ENCODE data around the gene DGKA. TPM values are rescaled to one million over a fixed set of nuclear protein-coding genes. Genes with fewer than 3 reads are reported as not detected.

DGKA gene
- total RNA-seq (1,000 to 10,000 TPM; 1,301 to 1,410 TPM), polyA plus RNA-seq (100 to 1,000 TPM; 195 to 493 TPM)

- Mint-ChIP-seq H3K27me3 (no peaks in the 10 kb centered on the region), H3K4me1 (peaks cover 37 to 90% (median 51%) of the 10 kb centered on the region in 4 donors)
Measured at GRCh38 chr12:55930771-55931316, at the start of gene DGKA. DGKA (plus strand) TSS chr12:55931162; CDS start chr12:55936504, 5,342 bp downstream.

GRCh38 chr12:55885113-55885512, 45.8 kb upstream of the DGKA start:
- Mint-ChIP-seq H3K4me3 (peak overlapping the region in 1 of 8 donors; percentile 42), H3K27me3 (no peaks in the 10 kb centered on the region), H3K27ac (no peak overlapping the region), H3K4me1 (peaks cover 0 to 6% (median 2%) of the 10 kb centered on the region in 4 donors), H3K36me3 (no peaks in the 10 kb centered on the region), H3K9me3 (peaks cover 0 to 2% (median 0%) of the 10 kb centered on the region in 8 donors)
- H3K36me3 ChIP-seq (ENCODE audit: insufficient read depth, low read length) = no peaks in the 10 kb centered on the region
- H3K4me3 ChIP-seq (ENCODE audit: low read length in 2 of 2) = no peak overlapping the region
- H3K4me1 ChIP-seq (ENCODE audit: insufficient read depth, low read length) = no peaks in the 10 kb centered on the region
- POLR2A ChIA-PET (ENCODE audit: partially characterized antibody) = no interaction called here
- no peaks in the 10 kb centered on the region for H3K9me3 ChIP-seq (ENCODE audit: control insufficient read depth in 1 of 2, low read length in 2 of 2)
- CTCF ChIA-PET (ENCODE audit: partially characterized antibody) = no interaction called here
- no peak for DNase-seq
- H3K27me3 ChIP-seq (ENCODE audit: insufficient read depth, low read length) = no peaks in the 10 kb centered on the region
- intact Hi-C loops (cut with micrococcal nuclease) = no loop called here
- no peak overlapping the region for H3K27ac ChIP-seq (ENCODE audit: low read depth, low read length)

More at GRCh38 chr12:55930771-55931316, at the start of gene DGKA:
- H3K27me3 ChIP-seq (ENCODE audit: insufficient read depth, low read length) = no peaks in the 10 kb centered on the region
- POLR2A ChIA-PET (ENCODE audit: partially characterized antibody) = interaction anchor here (0.5 to 47.8 kb wide), 27 partner anchors 5 to 1823 kb away, joined by 3 to 1214 read pairs (median 5); partner anchors contain the start of genes BLOC1S1, CD63, CNPY2 and DGKA
- peaks cover 64% of the 10 kb centered on the region for H3K4me1 ChIP-seq (ENCODE audit: insufficient read depth, low read length)
- Mint-ChIP-seq H3K9me3 (peaks cover 0 to 6% (median 0%) of the 10 kb centered on the region in 8 donors), H3K4me3 (peak within 1 kb of the TSS; percentile 97 to 100 (median 99)), H3K36me3 (peaks cover 35 to 65% of the 10 kb centered on the region in 2 donors), H3K27ac (peak within 1 kb of the TSS; percentile 92 to 98 (median 96))
- peaks cover 8% of the 10 kb centered on the region for H3K36me3 ChIP-seq (ENCODE audit: insufficient read depth, low read length)
- intact Hi-C loops (cut with micrococcal nuclease) = loop anchor here (1.0 kb wide), 2 partner anchors 9 to 113 kb away; partner anchors contain the start of gene ORMDL2
- peak within 1 kb of the TSS; percentile 88 for H3K27ac ChIP-seq (ENCODE audit: low read depth, low read length)
- H3K4me3 ChIP-seq (ENCODE audit: low read length in 2 of 2) = peak within 1 kb of the TSS; percentile 79 to 87
- H3K9me3 ChIP-seq (ENCODE audit: control insufficient read depth in 1 of 2, low read length in 2 of 2) = no peaks in the 10 kb centered on the region
- DNase-seq = peak; percentile 71 to 82 (median 76)
- CTCF ChIA-PET (ENCODE audit: partially characterized antibody) = interaction anchor here (0.6 to 3.1 kb wide), 12 partner anchors 9 to 193 kb away, joined by 3 to 45 read pairs (median 6); partner anchors contain the start of genes ORMDL2, RAB5B and SARNP

DNA sequence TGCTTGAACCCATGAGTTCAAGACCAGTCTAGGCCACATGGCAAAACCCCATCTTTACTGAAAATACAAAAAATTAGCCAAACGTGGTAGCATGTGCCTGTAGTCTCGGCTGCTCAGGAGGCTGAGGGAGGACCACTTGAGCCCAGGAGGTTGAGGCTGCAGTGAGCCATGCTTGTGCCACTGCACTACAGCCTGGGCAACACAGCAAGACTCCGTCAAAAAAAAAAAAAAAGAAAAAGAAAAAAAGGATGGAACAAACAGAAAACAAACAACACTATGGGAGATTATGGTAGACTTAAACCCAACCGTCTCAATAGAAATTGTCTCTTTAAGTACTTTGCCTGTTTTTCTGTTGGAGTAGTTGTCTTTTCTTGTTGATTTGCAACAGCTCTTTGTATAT, 39.7 kb upstream of the DGKA start:
- ChIA-PET CTCF (ENCODE audit: partially characterized antibody) (no interaction called here), POLR2A (ENCODE audit: partially characterized antibody) (no interaction called here)
- H3K27ac Mint-ChIP-seq = no peak overlapping the region
- H3K27me3 Mint-ChIP-seq = no peaks in the 10 kb centered on the region
- H3K36me3 Mint-ChIP-seq = no peaks in the 10 kb centered on the region
- no peak overlapping the region for H3K4me3 ChIP-seq (ENCODE audit: low read length in 2 of 2)
- no peaks in the 10 kb centered on the region for H3K27me3 ChIP-seq (ENCODE audit: insufficient read depth, low read length)
- DNase-seq = no peak
- H3K4me3 Mint-ChIP-seq = no peak overlapping the region
- H3K9me3 Mint-ChIP-seq = peaks cover 0 to 2% (median 0%) of the 10 kb centered on the region in 8 donors
- no peak overlapping the region for H3K27ac ChIP-seq (ENCODE audit: low read depth, low read length)
- intact Hi-C loops (cut with micrococcal nuclease) = no loop called here
- no peaks in the 10 kb centered on the region for H3K36me3 ChIP-seq (ENCODE audit: insufficient read depth, low read length)
- peaks cover 0 to 1% (median 0%) of the 10 kb centered on the region in 4 donors for H3K4me1 Mint-ChIP-seq
- H3K9me3 ChIP-seq (ENCODE audit: control insufficient read depth in 1 of 2, low read length in 2 of 2) = no peaks in the 10 kb centered on the region
- no peaks in the 10 kb centered on the region for H3K4me1 ChIP-seq (ENCODE audit: insufficient read depth, low read length)

DNA sequence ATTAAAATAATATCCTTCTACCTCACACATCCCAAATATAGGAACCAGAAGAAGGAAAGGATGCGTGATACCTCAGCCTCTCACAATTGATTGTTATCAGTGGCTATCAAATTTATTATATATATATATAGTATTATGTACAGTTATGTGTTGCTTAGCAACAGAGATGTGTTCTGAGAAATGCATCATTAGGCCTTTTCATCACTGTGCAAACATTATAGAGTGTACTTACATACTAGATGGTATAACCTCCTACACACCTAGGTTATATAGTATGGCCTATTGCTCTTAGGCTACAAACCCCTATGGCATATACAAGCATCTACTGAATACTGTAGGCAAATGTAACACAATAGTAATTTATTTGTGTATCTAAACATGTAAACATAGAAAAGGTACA, 37.2 kb upstream of the DGKA start:
- DNase-seq = no peak
- ChIA-PET POLR2A (ENCODE audit: partially characterized antibody) (no interaction called here), CTCF (ENCODE audit: partially characterized antibody) (no interaction called here)
- intact Hi-C loops (cut with micrococcal nuclease) = no loop called here
- Mint-ChIP-seq H3K4me3 (no peak overlapping the region), H3K36me3 (no peaks in the 10 kb centered on the region), H3K27ac (no peak overlapping the region), H3K4me1 (peaks cover under 1 to 2% (median 1%) of the 10 kb centered on the region in 4 donors), H3K9me3 (peaks cover 0 to 2% (median 0%) of the 10 kb centered on the region in 8 donors), H3K27me3 (no peaks in the 10 kb centered on the region)
- H3K27ac ChIP-seq (ENCODE audit: low read depth, low read length) = no peak overlapping the region
- no peak overlapping the region for H3K4me3 ChIP-seq (ENCODE audit: low read length in 2 of 2)
- no peaks in the 10 kb centered on the region for H3K9me3 ChIP-seq (ENCODE audit: control insufficient read depth in 1 of 2, low read length in 2 of 2)
- no peaks in the 10 kb centered on the region for H3K36me3 ChIP-seq (ENCODE audit: insufficient read depth, low read length)
- peaks cover under 1% of the 10 kb centered on the region for H3K4me1 ChIP-seq (ENCODE audit: insufficient read depth, low read length)
- H3K27me3 ChIP-seq (ENCODE audit: insufficient read depth, low read length) = no peaks in the 10 kb centered on the region

- H3K4me3 Mint-ChIP-seq = peak overlapping the region in 1 of 8 donors; percentile 23
- POLR2A ChIA-PET (ENCODE audit: partially characterized antibody) = interaction anchor here (1.2 to 1.5 kb wide), 2 partner anchors 53 to 70 kb away, joined by 3 to 4 read pairs; partner anchors contain the start of gene DNAJC14
- peak overlapping the region; percentile 1 to 88 (median 50) for H3K27ac Mint-ChIP-seq
- DNase-seq = no peak
- CTCF ChIA-PET (ENCODE audit: partially characterized antibody) = interaction anchor here (0.5 kb wide), 1 partner anchor 674 kb away, joined by 3 read pairs; no protein-coding TSS in a partner anchor
- Histone ChIP-seq H3K4me3 (ENCODE audit: low read length in 2 of 2) (no peak overlapping the region), H3K27ac (ENCODE audit: low read depth, low read length) (no peak overlapping the region), H3K9me3 (ENCODE audit: control insufficient read depth in 1 of 2, low read length in 2 of 2) (no peaks in the 10 kb centered on the region), H3K4me1 (ENCODE audit: insufficient read depth, low read length) (peaks cover 6% of the 10 kb centered on the region), H3K27me3 (ENCODE audit: insufficient read depth, low read length) (no peaks in the 10 kb centered on the region), H3K36me3 (ENCODE audit: insufficient read depth, low read length) (peaks cover 20% of the 10 kb centered on the region)
- intact Hi-C loops (cut with micrococcal nuclease) = no loop called here
- peaks cover 12 to 15% of the 10 kb centered on the region in 2 donors for H3K36me3 Mint-ChIP-seq
- H3K9me3 Mint-ChIP-seq = no peaks in the 10 kb centered on the region
- no peaks in the 10 kb centered on the region for H3K27me3 Mint-ChIP-seq
- peaks cover 7 to 9% (median 8%) of the 10 kb centered on the region in 4 donors for H3K4me1 Mint-ChIP-seq
Measured at GRCh38 chr12:55899082-55899481, 31.9 kb upstream of the DGKA start.

DNA sequence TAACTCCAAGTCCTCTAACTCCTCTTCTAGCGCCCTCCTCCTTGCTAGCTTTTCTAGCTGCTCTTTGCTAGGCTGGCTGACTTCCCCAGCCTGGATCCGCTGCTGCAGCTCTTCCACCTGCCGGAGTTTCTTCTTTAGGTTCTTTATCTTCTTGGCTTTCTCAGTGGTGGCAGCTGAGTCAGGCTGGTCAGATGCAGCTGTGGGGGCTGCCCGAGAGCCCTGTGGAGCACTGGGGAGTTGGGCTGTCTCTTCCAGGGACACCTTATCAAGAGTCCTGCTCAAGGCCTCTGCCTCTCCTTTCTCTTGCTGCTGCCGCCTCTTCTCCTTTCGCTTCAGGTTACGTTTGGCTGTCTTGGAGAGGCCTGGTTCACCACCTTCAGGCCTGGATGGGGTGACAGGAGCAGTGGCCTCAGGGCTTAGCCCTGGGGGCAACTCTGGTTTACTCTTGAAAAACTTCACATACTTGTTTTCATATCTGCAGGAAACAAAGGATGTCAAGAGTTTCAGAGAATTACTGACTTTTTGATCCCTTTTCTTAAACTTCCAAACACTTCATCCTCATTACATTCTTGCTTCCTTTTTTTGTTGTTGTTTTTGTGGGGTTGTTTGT, 29.0 kb upstream of the DGKA start:
- Mint-ChIP-seq H3K27ac (peak overlapping the region in 5 of 7 donors; percentile 13 to 70 (median 63)), H3K4me3 (no peak overlapping the region), H3K9me3 (no peaks in the 10 kb centered on the region), H3K4me1 (peaks cover 7 to 9% (median 8%) of the 10 kb centered on the region in 4 donors), H3K27me3 (no peaks in the 10 kb centered on the region), H3K36me3 (peaks cover 12 to 15% of the 10 kb centered on the region in 2 donors)
- intact Hi-C loops (cut with micrococcal nuclease) = no loop called here
- no peaks in the 10 kb centered on the region for H3K9me3 ChIP-seq (ENCODE audit: control insufficient read depth in 1 of 2, low read length in 2 of 2)
- no peaks in the 10 kb centered on the region for H3K27me3 ChIP-seq (ENCODE audit: insufficient read depth, low read length)
- peaks cover 6% of the 10 kb centered on the region for H3K4me1 ChIP-seq (ENCODE audit: insufficient read depth, low read length)
- ChIA-PET POLR2A (ENCODE audit: partially characterized antibody) (interaction anchor here (47.8 kb wide), 1 partner anchor 42 kb away, joined by 1214 read pairs; the partner anchor contains the start of genes DGKA and PYM1), CTCF (ENCODE audit: partially characterized antibody) (no interaction called here)
- H3K4me3 ChIP-seq (ENCODE audit: low read length in 2 of 2) = no peak overlapping the region
- DNase-seq = no peak
- no peak overlapping the region for H3K27ac ChIP-seq (ENCODE audit: low read depth, low read length)
- H3K36me3 ChIP-seq (ENCODE audit: insufficient read depth, low read length) = peaks cover 20% of the 10 kb centered on the region

GRCh38 chr12:55906056-55906455, 24.9 kb upstream of the DGKA start:
- H3K27me3 ChIP-seq (ENCODE audit: insufficient read depth, low read length) = no peaks in the 10 kb centered on the region
- Mint-ChIP-seq H3K4me1 (peaks cover 5 to 8% (median 7%) of the 10 kb centered on the region in 4 donors), H3K36me3 (peaks cover 12 to 23% of the 10 kb centered on the region in 2 donors), H3K27ac (no peak overlapping the region), H3K4me3 (no peak overlapping the region), H3K9me3 (peaks cover 0 to 1% (median 0%) of the 10 kb centered on the region in 8 donors), H3K27me3 (no peaks in the 10 kb centered on the region)
- CTCF ChIA-PET (ENCODE audit: partially characterized antibody) = interaction anchor here (1.8 kb wide), 1 partner anchor 30 kb away, joined by 3 read pairs; no protein-coding TSS in a partner anchor
- POLR2A ChIA-PET (ENCODE audit: partially characterized antibody) = interaction anchor here (47.8 kb wide), 1 partner anchor 38 kb away, joined by 1214 read pairs; the partner anchor contains the start of genes DGKA and PYM1
- no peak for DNase-seq
- no peak overlapping the region for H3K27ac ChIP-seq (ENCODE audit: low read depth, low read length)
- peaks cover 19% of the 10 kb centered on the region for H3K36me3 ChIP-seq (ENCODE audit: insufficient read depth, low read length)
- H3K4me3 ChIP-seq (ENCODE audit: low read length in 2 of 2) = no peak overlapping the region
- no peaks in the 10 kb centered on the region for H3K4me1 ChIP-seq (ENCODE audit: insufficient read depth, low read length)
- intact Hi-C loops (cut with micrococcal nuclease) = no loop called here
- no peaks in the 10 kb centered on the region for H3K9me3 ChIP-seq (ENCODE audit: control insufficient read depth in 1 of 2, low read length in 2 of 2)
